ENCODE measurements around the gene ALDH8A1. TPM values are rescaled to one million over a fixed set of nuclear protein-coding genes. Genes with fewer than 3 reads are reported as not detected.

ALDH8A1 gene
- total and polyA plus RNA-seq, 2 of the 13 experiments (the other 11 are each of a cell fraction or from before 2014, with no cell fraction given): 1.1 to 3.4 TPM

DNA sequence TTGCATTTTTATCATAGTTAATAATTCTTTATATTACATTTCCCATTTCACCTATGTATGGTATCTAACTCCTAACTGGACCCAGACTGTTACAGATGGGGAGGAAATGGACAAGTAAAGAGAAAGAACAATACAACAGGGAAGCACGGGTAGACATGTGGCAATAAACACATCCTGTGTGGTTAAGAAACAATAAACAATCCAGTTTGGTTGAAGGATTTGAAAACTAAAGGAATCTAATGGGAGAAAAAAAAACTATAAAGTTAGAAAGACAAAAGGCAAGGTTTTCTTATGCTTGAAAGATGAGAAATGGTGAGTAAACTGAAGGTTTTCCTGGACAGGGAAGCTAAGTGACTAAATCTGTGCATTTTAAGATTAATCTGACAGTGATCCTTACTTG is 34.9 kb upstream of the ALDH8A1 start:
- Histone ChIP-seq H3K4me2 (ENCODE audit: low read depth, low read length) (no peak overlapping the region), H3K9me3 (ENCODE audit: low read length) (no peaks in the 10 kb centered on the region), H3K79me2 (ENCODE audit: insufficient read depth, low read length) (no peaks in the 10 kb centered on the region), H3K4me3 (replicated peaks in 1 of 3; ENCODE audit: insufficient read depth in 1 of 3, low read depth in 2 of 3, low read length in 3 of 3) (no peak overlapping the region), H2AFZ (ENCODE audit: low read length) (no peak overlapping the region), H3K27me3 (ENCODE audit: control insufficient read depth in 1 of 2, insufficient read depth in 2 of 2, low read length in 2 of 2) (no peaks in the 10 kb centered on the region), H4K20me1 (ENCODE audit: insufficient read depth, low read length) (no peaks in the 10 kb centered on the region), H3K9ac (ENCODE audit: insufficient read depth, low read depth, low read length) (no peak overlapping the region), H3K36me3 (replicated peaks in 1 of 2; ENCODE audit: control insufficient read depth in 1 of 2, insufficient read depth in 2 of 2, low read length in 2 of 2) (peaks cover 7 to 33% of the 10 kb centered on the region in 2 experiments; a peak in 4 of 5 replicates), H3K27ac (ENCODE audit: extremely low read length, insufficient read depth, low read length) (no peak overlapping the region), H3K4me1 (ENCODE audit: insufficient read depth, low read length) (no peaks in the 10 kb centered on the region)
- ATAC-seq (no peak), FAIRE-seq (no peak), DNase-seq (ENCODE audit: low spot score) (no peak)
- BruUV-seq (replicated peaks): no TSS peak
- CTCF ChIA-PET (ENCODE audit: low intra/inter-chr PET ratio, low total read pairs): no interaction called here
- intact Hi-C loops (cut with micrococcal nuclease; ENCODE audit: unreplicated experiment) (no loop called here), in situ Hi-C loops (cut with HindIII; ENCODE audit: extremely low pct_ligation_motif_present, low pct_unique_long_range_greater_than_20kb) (no loop called here)
- POLR2A ChIA-PET: no interaction called here
- 83% methylated on average over 1 of the region's 1 CpG for WGBS (ENCODE audit: low lambda C conversion rate)
- TF ChIP-seq, protein P1, sequence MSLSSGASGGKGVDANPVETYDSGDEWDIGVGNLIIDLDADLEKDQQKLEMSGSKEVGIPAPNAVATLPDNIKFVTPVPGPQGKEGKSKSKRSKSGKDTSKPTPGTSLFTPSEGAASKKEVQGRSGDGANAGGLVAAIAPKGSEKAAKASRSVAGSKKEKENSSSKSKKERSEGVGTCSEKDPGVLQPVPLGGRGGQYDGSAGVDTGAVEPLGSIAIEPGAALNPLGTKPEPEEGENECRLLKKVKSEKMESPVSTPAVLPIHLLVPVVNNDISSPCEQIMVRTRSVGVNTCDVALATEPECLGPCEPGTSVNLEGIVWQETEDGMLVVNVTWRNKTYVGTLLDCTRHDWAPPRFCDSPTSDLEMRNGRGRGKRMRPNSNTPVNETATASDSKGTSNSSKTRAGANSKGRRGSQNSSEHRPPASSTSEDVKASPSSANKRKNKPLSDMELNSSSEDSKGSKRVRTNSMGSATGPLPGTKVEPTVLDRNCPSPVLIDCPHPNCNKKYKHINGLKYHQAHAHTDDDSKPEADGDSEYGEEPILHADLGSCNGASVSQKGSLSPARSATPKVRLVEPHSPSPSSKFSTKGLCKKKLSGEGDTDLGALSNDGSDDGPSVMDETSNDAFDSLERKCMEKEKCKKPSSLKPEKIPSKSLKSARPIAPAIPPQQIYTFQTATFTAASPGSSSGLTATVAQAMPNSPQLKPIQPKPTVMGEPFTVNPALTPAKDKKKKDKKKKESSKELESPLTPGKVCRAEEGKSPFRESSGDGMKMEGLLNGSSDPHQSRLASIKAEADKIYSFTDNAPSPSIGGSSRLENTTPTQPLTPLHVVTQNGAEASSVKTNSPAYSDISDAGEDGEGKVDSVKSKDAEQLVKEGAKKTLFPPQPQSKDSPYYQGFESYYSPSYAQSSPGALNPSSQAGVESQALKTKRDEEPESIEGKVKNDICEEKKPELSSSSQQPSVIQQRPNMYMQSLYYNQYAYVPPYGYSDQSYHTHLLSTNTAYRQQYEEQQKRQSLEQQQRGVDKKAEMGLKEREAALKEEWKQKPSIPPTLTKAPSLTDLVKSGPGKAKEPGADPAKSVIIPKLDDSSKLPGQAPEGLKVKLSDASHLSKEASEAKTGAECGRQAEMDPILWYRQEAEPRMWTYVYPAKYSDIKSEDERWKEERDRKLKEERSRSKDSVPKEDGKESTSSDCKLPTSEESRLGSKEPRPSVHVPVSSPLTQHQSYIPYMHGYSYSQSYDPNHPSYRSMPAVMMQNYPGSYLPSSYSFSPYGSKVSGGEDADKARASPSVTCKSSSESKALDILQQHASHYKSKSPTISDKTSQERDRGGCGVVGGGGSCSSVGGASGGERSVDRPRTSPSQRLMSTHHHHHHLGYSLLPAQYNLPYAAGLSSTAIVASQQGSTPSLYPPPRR (CRISPR knock-in tag; IDR thresholded peaks at IDR 0.05; ENCODE audit: borderline replicate concordance): no peak
- TF ChIP-seq, protein P2, sequence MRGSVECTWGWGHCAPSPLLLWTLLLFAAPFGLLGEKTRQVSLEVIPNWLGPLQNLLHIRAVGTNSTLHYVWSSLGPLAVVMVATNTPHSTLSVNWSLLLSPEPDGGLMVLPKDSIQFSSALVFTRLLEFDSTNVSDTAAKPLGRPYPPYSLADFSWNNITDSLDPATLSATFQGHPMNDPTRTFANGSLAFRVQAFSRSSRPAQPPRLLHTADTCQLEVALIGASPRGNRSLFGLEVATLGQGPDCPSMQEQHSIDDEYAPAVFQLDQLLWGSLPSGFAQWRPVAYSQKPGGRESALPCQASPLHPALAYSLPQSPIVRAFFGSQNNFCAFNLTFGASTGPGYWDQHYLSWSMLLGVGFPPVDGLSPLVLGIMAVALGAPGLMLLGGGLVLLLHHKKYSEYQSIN (CRISPR knock-in tag; IDR thresholded peaks at IDR 0.05; ENCODE audit: borderline replicate concordance): no peak
- no peak for TF ChIP-seq TRIM24 (CRISPR knock-in tag; IDR thresholded peaks at IDR 0.05)
- no peak for TF ChIP-seq ZNF333 (CRISPR knock-in tag; IDR thresholded peaks at IDR 0.05; ENCODE audit: borderline replicate concordance)
- TF ChIP-seq ZNF468 (CRISPR knock-in tag; IDR thresholded peaks at IDR 0.05): no peak
- TF ChIP-seq, protein P3, sequence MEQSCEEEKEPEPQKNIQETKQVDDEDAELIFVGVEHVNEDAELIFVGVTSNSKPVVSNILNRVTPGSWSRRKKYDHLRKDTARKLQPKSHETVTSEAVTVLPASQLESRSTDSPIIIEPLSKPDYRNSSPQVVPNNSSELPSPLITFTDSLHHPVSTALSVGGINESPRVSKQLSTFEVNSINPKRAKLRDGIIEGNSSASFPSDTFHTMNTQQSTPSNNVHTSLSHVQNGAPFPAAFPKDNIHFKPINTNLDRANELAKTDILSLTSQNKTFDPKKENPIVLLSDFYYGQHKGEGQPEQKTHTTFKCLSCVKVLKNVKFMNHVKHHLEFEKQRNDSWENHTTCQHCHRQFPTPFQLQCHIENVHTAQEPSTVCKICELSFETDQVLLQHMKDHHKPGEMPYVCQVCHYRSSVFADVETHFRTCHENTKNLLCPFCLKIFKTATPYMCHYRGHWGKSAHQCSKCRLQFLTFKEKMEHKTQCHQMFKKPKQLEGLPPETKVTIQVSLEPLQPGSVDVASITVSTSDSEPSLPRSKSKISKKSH (CRISPR knock-in tag; IDR thresholded peaks at IDR 0.05; ENCODE audit: borderline replicate concordance): no peak
- TF ChIP-seq ARNT (IDR thresholded peaks at IDR 0.05): no peak
- TF ChIP-seq, protein P4, sequence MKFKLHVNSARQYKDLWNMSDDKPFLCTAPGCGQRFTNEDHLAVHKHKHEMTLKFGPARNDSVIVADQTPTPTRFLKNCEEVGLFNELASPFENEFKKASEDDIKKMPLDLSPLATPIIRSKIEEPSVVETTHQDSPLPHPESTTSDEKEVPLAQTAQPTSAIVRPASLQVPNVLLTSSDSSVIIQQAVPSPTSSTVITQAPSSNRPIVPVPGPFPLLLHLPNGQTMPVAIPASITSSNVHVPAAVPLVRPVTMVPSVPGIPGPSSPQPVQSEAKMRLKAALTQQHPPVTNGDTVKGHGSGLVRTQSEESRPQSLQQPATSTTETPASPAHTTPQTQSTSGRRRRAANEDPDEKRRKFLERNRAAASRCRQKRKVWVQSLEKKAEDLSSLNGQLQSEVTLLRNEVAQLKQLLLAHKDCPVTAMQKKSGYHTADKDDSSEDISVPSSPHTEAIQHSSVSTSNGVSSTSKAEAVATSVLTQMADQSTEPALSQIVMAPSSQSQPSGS (CRISPR knock-in tag; IDR thresholded peaks at IDR 0.05): no peak
- TF ChIP-seq, protein P5, sequence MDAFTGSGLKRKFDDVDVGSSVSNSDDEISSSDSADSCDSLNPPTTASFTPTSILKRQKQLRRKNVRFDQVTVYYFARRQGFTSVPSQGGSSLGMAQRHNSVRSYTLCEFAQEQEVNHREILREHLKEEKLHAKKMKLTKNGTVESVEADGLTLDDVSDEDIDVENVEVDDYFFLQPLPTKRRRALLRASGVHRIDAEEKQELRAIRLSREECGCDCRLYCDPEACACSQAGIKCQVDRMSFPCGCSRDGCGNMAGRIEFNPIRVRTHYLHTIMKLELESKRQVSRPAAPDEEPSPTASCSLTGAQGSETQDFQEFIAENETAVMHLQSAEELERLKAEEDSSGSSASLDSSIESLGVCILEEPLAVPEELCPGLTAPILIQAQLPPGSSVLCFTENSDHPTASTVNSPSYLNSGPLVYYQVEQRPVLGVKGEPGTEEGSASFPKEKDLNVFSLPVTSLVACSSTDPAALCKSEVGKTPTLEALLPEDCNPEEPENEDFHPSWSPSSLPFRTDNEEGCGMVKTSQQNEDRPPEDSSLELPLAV (CRISPR knock-in tag; conservative IDR thresholded peaks at IDR 0.05; ENCODE audit: low read depth): no peak
- TF ChIP-seq LCORL (IDR thresholded peaks at IDR 0.05): no peak
- no peak for TF ChIP-seq LCORL (CRISPR knock-in tag; IDR thresholded peaks at IDR 0.05)

Measured in HepG2 (cell line).